Left forelimb (tissue), 1 donor: ENCODE measurements around the gene BMP4.
"Not testable (repeated sequence)": the region's sequence is repeated elsewhere in the genome, so short reads cannot be mapped to it uniquely, and the experiment has no call there.

Source experiments
- DNase-seq: peaks from one replicate; pipeline ENCODE4 v3.0.0-alpha.2; 2018; ENCODE audit warnings: low spot score

BMP4 gene

GRCh38 chr14:53956427-53957201 is at the start of gene BMP4:
Gene BMP4 (minus strand): TSS chr14:53956825. CDS start chr14:53952222, 4,603 bp downstream.
- peak; percentile 91 for DNase-seq

GRCh38 chr14:54003064-54003463 is 46.4 kb upstream of the BMP4 start:
- DNase-seq, result no peak

- DNase-seq, result no peak
Measured at GRCh38 chr14:54002653-54003052, 46.0 kb upstream of the BMP4 start.

GRCh38 chr14:54001189-54001878 is 44.7 kb upstream of the BMP4 start:
- no peak for DNase-seq

GRCh38 chr14:54000341-54000811 is 43.8 kb upstream of the BMP4 start:
- no peak for DNase-seq

- no peak for DNase-seq
Measured at GRCh38 chr14:53999061-53999488, 42.5 kb upstream of the BMP4 start.

- DNase-seq, result no peak
Measured at GRCh38 chr14:53996041-53996440, 39.4 kb upstream of the BMP4 start.

- no peak for DNase-seq
Measured at GRCh38 chr14:53993920-53994607, 37.4 kb upstream of the BMP4 start.

GRCh38 chr14:53990978-53991377 is 34.4 kb upstream of the BMP4 start:
- DNase-seq, result no peak

GRCh38 chr14:53986718-53987117 is 30.1 kb upstream of the BMP4 start:
- DNase-seq, result not testable (repeated sequence)

GRCh38 chr14:53984958-53985357 is 28.3 kb upstream of the BMP4 start:
- DNase-seq, result not testable (repeated sequence)

GRCh38 chr14:53983112-53983511 is 26.5 kb upstream of the BMP4 start:
- no peak for DNase-seq

GRCh38 chr14:53982546-53982945 is 25.9 kb upstream of the BMP4 start:
- no peak for DNase-seq

- no peak for DNase-seq
Measured at GRCh38 chr14:53979747-53980642, 23.4 kb upstream of the BMP4 start.

GRCh38 chr14:53979113-53979681 is 22.6 kb upstream of the BMP4 start:
- DNase-seq, result no peak

GRCh38 chr14:53978194-53978593 is 21.6 kb upstream of the BMP4 start:
- DNase-seq, result no peak

GRCh38 chr14:53975444-53975843 is 18.8 kb upstream of the BMP4 start:
- no peak for DNase-seq

- no peak for DNase-seq
Measured at GRCh38 chr14:53971521-53971920, 14.9 kb upstream of the BMP4 start.

- no peak for DNase-seq
Measured at GRCh38 chr14:53969326-53969725, 12.7 kb upstream of the BMP4 start.

- DNase-seq, result no peak
Measured at GRCh38 chr14:53968726-53969125, 12.1 kb upstream of the BMP4 start.

GRCh38 chr14:53967606-53968005 is 11.0 kb upstream of the BMP4 start:
- DNase-seq, result no peak
